GM18507 (cell line): ENCODE data around the gene GNG14.
"Not testable (repeated sequence)": the region's sequence is repeated elsewhere in the genome, so short reads cannot be mapped to it uniquely, and the experiment has no call there.

Experiments
- DNase-seq: peaks from one replicate; pipeline ENCODE4 v3.0.0; 2011; ENCODE audit warnings: low read depth; ENCODE audit not compliant: insufficient read length; ENCODE audit errors: extremely low spot score
- FAIRE-seq: peaks from 2 replicates; lab custom pipeline; 2011; peaks lifted over from hg19 to GRCh38; lab: Jason Lieb, UNC

Gene GNG14

GRCh38 chr19:12687496-12688196, at the start of gene GNG14:
GNG14 (plus strand) TSS chr19:12687998; CDS start chr19:12688049, 51 bp downstream.
- FAIRE-seq, result no peak
- DNase-seq, result no peak

GRCh38 chr19:12638611-12639182, 49.1 kb upstream of the GNG14 start:
- no peak for DNase-seq
- no peak for FAIRE-seq

- peak; percentile 95 for FAIRE-seq
- peak; percentile 68 for DNase-seq
Measured at GRCh38 chr19:12639901-12640613, 47.7 kb upstream of the GNG14 start.

DNA sequence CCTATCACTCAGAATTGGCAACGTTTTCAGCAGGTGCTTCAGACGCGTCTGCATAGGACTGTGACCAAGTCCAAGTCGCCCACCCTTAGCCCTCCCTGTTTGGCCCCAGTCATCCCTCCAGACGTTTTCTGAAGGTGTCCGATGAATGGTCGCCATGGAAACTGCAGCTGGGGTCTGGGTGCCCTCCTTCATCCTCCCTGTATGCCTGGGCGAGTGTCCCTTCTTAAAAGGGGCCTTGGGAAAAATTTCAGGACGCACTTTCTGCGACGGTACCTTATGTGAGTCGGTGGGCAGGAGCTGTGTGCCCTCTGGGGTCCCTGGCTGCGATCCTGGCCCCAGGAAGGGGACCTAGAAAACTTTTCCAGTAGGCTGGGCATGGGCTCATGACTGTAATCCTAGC, 46.3 kb upstream of the GNG14 start:
- DNase-seq, result no peak
- no peak for FAIRE-seq

DNA sequence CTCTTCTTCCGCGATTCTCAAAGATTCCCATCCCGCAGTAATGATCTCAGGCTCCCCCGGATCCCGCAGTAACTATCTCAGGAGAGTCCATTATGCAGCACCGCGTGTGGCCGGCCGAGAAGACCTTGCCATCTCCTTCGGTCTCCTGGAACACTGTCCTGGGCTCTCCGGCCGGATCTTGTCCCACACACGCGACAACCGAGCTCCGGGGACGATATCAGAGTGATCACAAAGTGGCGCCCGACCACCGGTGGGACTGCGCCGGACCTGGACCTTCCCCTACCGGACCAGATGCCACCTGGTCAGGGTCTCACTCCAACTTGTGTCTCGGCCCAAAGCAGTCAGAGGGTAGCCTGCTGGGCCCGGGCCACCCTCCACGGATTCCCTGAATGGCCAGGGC, 45.3 kb upstream of the GNG14 start:
- FAIRE-seq, result no peak

GRCh38 chr19:12643716-12644115, 44.1 kb upstream of the GNG14 start:
- FAIRE-seq, DNase-seq: not testable (repeated sequence)

More for the DNA sequence above, 45.3 kb upstream of the GNG14 start:
- DNase-seq, result no peak

DNA sequence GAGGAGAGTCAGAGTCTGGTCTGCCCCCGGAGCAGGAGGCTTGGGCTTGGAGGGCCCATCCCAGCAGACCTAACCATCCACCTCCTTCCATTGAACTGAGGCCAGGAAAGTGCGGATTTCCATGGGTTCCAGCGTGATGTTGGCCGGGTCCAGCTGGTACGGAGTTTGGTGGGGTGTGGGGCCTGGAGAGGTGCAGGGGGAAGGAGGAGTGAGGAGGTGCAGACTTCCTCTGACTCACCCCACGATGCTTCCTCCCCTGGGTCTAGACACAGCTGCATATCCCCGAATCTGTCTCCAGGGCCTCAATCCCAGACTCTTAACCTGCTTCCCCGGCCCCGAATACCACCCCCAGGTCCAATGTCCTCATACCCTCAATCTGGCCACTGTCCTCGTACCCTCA, 41.2 kb upstream of the GNG14 start:
- no peak for FAIRE-seq
- DNase-seq, result no peak

DNA sequence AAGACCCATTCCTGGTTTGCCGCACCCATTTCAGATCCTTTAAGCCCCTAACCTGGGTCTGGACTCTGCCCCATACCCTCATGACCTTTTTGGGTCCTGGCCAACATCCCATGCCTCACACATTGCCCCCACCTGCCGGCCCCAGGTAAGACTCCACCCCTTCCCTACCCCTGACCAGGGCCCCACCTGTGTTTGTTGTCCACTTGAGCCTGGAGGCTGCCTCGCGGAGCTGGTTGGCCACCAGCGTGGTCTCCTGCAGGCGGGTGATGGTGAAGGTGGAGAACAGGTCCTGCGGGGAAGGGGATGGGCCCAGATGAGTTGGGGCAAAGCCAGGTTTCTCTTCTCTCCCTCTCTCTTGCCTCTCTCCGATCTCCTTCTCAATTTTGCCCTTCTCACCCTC, 40.8 kb upstream of the GNG14 start:
- DNase-seq (no peak), FAIRE-seq (no peak)

DNA sequence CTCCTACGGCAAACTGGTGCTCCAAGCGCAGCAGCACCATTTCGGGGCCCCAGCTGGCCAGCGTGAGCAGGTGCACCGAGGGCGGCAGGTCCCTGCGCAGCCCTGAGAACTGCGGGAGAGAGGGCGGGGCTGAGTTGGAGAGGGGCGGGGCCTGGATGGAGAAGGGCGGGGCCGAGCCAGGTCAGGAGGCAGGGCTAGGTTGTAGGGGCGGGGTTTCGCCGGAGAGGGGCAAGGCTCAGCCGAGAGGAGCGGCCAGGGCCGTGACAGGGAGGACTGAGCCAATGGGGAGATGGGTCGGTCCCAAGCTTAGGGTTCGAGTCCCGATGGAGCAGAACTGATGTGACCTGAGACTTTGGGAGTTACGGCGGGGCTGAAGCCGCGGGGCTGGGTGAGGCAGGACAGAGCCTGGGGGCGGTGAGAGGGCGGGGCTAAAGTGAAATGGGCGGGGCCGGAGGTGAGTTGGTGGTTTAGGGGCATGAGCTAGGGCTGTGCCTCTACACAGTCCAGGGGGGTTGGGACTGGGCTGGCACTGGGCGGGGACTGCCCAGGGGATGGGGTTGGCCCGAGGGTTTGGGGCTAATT, 40.2 kb upstream of the GNG14 start:
- no peak for DNase-seq

DNA sequence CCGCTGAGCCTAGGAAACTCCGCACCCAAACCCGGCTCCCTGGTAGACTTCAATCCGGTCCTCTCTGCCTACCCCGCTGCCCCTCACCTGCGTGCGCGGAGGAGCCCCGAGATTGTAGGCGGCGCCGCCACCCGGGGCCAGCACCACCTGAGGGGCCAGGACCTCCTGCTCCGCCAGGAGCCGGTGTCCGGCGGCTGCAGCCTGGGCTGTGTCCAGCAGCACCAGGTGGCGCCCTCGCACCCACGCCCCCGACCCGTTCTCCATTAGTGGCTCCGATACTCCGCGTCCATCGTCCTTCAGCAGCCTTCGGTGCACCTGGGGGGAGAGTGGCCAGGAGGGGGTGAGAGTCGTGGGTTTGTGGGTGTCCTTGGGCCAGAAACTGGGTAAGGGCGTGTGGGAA, 39.7 kb upstream of the GNG14 start:
- DNase-seq, result no peak
- FAIRE-seq, result no peak

More for the DNA sequence above, 40.2 kb upstream of the GNG14 start:
- no peak for FAIRE-seq

DNA sequence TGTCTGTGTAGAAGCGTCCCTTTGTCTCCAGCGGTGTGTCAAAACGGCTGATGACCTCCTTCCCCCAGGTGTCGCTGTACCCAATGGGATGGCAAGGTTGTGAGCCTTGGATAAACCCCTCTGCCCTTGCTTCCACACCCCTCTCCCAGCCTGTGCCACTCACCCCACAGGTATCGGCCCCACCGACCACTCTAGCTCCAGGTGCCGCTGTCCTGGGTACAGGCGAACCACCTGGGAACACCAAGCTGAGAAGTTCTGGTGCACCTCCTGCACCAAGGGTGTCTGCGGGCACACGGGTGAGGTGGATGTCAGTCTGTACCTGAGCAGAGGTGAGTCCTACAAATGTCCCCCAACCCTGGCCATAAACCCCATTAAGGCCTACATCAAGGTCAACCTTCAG, 37.9 kb upstream of the GNG14 start:
- DNase-seq (no peak), FAIRE-seq (no peak)

- DNase-seq (no peak), FAIRE-seq (no peak)
Measured at GRCh38 chr19:12652219-12652618, 35.6 kb upstream of the GNG14 start.

GRCh38 chr19:12655546-12655945, 32.3 kb upstream of the GNG14 start:
- FAIRE-seq (no peak), DNase-seq (no peak)

DNA sequence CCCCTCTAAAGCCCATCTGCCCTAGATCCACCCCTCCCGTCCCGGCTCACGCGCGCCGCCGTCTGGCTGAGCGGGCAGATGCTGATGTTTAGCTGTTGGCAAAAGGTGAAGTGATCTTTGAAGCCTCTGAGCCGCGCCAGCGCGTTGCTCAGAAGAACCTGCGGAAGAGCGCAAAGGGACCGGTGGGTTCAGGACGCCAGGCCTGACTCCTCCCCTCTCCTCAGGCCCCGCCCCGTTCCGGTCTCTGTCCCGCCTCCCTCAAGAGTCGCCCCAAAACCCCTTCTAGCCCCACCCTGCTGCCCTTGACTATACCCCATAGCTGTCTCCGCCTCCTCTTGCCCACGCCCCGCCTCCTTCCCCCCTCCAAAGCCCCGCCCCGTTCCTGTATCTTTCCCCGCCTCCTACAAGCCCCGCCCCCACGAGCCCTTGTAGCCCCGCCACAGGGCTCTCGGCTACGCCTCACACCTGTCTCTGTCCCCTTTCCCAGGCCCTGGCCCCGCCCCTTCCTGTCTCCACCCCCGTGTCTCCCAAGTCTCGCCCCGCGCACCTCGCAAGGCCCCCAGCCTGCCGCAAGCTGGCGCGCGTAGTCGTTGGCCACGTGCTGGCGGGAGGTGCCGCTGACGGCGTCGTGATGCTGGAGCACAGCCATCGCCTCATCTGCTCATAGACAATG, 30.8 kb upstream of the GNG14 start:
- FAIRE-seq, result no peak
- DNase-seq, result no peak

DNA sequence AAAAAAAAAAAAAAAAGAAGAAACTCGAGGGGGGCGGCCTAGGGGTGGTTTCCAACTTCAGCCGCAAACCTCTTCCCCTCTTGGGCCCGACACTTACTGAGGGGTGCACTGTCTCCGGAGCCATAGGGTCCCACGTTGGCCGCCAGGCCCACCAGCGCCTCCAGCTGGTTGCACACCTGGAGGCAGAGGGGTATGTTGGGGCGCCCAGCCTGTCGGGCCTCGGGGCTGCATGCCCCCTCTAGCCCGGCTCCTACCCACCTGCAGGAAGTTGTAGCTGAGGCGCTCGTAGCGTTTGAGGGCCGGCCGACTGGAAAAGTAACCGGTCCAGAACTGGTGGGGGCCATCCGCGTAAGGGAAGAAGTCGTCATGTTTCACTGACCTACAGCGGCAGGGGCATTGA, 29.8 kb upstream of the GNG14 start:
- DNase-seq (no peak), FAIRE-seq (no peak)

- DNase-seq (no peak), FAIRE-seq (no peak)
Measured at GRCh38 chr19:12660980-12661379, 26.8 kb upstream of the GNG14 start.

DNA sequence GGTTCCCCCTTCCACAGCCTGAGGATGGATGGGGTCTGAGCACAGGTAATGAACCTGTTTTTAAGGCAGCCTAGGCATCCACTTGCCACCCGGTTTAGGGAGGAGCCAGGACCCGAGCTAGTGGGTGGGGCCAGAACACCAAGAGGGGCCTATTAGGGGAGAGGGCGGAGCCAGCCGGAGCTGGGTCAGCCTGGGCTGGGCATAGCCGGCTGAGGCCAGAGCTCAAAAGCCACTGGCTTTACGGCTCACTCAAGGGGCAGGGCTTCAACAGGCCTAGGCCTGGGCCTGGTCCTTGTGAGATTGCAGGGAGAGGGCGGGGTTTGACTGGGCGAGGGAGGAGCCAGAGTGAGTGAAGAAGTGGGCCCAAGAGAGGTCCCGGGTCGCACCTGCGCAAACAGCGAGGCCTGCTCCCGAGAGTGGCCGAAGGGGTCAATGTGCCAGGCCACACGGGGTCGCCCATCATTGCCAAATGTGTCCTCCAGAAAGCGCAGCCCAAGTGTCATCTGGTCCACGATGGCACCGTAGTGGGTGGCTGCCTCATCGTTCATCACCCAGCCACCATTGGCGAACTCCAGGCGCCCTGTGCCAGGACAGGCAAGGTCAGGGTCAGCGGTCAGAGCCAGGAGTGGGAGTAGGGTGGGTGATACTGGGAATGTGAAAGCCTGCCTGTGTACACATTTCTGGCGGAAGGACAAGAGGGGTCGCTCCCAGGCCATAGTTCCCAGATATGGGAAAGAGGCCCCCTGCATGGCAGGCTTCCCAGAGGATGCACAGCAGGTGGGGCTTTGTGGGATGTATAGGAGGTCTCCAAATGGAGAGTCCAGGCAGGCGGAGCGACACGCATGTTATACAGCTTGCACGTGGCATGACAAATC, 23.2 kb upstream of the GNG14 start:
- no peak for FAIRE-seq
- DNase-seq, result no peak

- FAIRE-seq (peak; percentile 93), DNase-seq (peak; percentile 54)
Measured at GRCh38 chr19:12665281-12665573, 22.6 kb upstream of the GNG14 start.

- peak; percentile 51 for FAIRE-seq
- DNase-seq, result no peak
Measured at GRCh38 chr19:12665671-12666264, 22.0 kb upstream of the GNG14 start.
